ENCODE results near the gene KLB.

Gene KLB

DNA sequence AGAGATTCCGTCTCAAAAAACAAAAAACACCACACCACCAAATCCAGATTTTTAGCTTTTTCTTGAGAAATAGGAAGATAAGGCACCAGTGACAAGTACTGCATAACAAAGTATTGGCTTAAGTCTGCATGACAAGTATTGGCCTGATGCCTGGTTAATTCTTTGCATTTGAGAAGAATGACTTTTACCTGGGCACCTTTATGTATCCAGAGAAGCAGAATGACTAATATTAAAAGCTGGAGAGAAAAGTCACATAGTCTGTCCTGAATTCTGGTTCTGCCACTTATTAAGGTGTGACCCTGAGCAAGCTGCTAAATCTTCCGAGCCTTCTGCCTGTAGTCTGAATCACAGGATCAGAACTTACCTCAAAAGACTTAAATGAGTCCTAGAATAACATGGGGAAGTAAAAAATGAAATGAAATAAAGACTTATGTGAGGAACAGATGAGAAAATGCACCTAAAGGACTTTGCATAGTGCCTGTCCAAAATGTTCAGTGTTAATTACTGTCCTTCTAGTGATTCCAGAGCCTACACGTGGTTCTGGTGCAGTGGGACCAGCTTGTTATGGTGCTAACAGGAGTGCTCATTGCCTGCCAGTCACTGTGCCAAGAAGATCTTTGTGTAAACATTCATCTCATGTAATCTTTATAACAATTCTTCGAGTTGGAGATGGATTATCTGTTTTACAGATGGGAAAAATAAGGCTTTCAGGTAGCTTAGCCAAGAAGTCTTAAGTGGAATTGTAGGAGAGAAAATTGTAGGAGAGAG lies 88.9 kb downstream of the KLB start:
- no peak overlapping the region for H3K4me3 ChIP-seq (ENCODE audit: low read length)
- no peak for TF ChIP-seq ZNF274 (IDR thresholded peaks at IDR 0.05; ENCODE audit: low read depth, low read length)

DNA sequence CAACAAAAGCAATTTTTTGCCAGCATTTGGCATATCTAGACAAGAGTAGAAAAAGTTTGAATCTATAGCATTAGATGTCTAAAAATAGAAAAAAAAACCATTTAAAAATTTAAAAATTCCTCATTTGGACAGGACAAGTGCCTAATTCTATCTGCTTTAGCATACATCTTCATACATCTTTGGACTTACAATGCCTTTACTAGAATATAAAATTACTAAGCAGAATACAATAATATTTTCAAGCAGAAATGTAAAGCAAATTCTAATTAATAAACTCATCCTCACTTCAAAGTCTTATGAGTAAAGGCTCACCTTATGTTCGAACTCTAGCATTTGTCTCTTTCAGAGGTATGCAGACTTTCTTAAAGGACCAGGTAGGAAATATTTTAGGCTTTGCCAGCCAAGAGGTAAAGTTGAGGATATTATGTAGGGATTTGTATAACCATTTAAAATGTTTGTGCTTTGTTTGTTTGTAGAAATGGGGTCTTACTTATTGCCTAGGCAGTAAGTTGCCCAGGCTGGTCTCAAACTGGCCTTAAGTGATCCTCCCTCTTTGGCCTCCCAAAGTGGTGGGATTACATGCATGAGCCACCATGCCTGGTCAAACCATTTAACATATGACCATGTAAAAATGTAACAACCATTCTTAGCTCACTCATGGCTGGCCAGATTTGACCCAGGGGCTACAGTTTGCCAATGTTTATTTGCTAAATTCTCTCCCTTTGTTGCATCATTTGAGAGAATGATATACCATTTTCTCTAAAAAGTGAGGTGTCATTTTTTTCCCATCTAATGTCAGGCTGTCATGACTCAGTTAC lies 91.4 kb downstream of the KLB start:
- no peak for TF ChIP-seq ZNF274 (IDR thresholded peaks at IDR 0.05; ENCODE audit: low read depth, low read length)
- H3K4me3 ChIP-seq (ENCODE audit: low read length), result no peak overlapping the region

DNA sequence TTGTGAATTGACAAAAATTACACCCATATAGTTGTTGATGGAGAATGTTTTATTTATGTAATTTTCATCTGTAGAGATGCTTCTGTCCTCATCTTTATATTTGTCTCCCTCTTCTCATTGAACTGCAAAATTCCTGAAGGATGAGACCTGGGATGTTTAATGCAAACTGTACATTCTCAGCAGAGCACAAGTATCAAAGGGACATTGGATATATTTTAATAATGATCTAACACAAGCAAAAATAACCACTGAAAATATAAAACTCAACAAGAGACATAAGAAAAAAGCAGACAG lies 91.9 kb downstream of the KLB start:
- no peak for TF ChIP-seq ZNF274 (IDR thresholded peaks at IDR 0.05; ENCODE audit: low read depth, low read length)
- no peak overlapping the region for H3K4me3 ChIP-seq (ENCODE audit: low read length)

All from GM08714 (cell line).